Measurements from ENCODE around the gene PEAK1. TPM values are rescaled to one million over a fixed set of nuclear protein-coding genes. Genes with fewer than 3 reads are reported as not detected.

The PEAK1 gene, protein sequence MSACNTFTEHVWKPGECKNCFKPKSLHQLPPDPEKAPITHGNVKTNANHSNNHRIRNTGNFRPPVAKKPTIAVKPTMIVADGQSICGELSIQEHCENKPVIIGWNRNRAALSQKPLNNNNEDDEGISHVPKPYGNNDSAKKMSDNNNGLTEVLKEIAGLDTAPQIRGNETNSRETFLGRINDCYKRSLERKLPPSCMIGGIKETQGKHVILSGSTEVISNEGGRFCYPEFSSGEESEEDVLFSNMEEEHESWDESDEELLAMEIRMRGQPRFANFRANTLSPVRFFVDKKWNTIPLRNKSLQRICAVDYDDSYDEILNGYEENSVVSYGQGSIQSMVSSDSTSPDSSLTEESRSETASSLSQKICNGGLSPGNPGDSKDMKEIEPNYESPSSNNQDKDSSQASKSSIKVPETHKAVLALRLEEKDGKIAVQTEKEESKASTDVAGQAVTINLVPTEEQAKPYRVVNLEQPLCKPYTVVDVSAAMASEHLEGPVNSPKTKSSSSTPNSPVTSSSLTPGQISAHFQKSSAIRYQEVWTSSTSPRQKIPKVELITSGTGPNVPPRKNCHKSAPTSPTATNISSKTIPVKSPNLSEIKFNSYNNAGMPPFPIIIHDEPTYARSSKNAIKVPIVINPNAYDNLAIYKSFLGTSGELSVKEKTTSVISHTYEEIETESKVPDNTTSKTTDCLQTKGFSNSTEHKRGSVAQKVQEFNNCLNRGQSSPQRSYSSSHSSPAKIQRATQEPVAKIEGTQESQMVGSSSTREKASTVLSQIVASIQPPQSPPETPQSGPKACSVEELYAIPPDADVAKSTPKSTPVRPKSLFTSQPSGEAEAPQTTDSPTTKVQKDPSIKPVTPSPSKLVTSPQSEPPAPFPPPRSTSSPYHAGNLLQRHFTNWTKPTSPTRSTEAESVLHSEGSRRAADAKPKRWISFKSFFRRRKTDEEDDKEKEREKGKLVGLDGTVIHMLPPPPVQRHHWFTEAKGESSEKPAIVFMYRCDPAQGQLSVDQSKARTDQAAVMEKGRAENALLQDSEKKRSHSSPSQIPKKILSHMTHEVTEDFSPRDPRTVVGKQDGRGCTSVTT (N-terminal part only)
- 10 to 100 TPM; 25.4 to 38.4 TPM for total RNA-seq
- polyA plus RNA-seq (2013, experiment 1 of 2) = 15.0 TPM
- 16.6 TPM for polyA plus RNA-seq (2013, experiment 2 of 2)
- long read RNA-seq, experiment 1, partial matches to known transcripts = 0 of 5 reads
- long read RNA-seq, experiment 1, other reads (novel, unspliced or antisense) = 5 of 5 reads
- long read RNA-seq, experiment 2, partial matches to known transcripts = 0 of 12 reads
- long read RNA-seq, experiment 2, other reads (novel, unspliced or antisense) = 12 of 12 reads
- long read RNA-seq, experiment 3, full-length matches to known transcripts = 1 of 6 reads
- long read RNA-seq, experiment 3, partial matches to known transcripts = 1 of 6 reads
- long read RNA-seq, experiment 3, other reads (novel, unspliced or antisense) = 4 of 6 reads
- long read RNA-seq, experiment 4, partial matches to known transcripts = 3 of 4 reads
- long read RNA-seq, experiment 4, other reads (novel, unspliced or antisense) = 1 of 4 reads

GRCh38 chr15:77419836-77420609 lies at the start of gene PEAK1:
TSS of gene PEAK1 (minus strand) at chr15:77420104. CDS start at chr15:77181926, 238,178 bp downstream.
- Histone ChIP-seq H3K4me1 (ENCODE audit: control insufficient read depth, insufficient read depth, low read length) (no peaks in the 10 kb centered on the region), H3K27me3 (ENCODE audit: control insufficient read depth, insufficient read depth, low read length, poor library complexity, severe bottlenecking) (no peaks in the 10 kb centered on the region), H3K27ac (ENCODE audit: low read depth, low read length) (peak within 1 kb of the TSS; percentile 21), H3K9ac (ENCODE audit: extremely low read depth, low read length, poor library complexity, severe bottlenecking) (peak within 1 kb of the TSS; percentile 69), H3K4me3 (ENCODE audit: low read length) (peak within 1 kb of the TSS; percentile 88), H3K36me3 (ENCODE audit: control insufficient read depth, insufficient read depth, low read length) (no peaks in the 10 kb centered on the region), H3K9me3 (ENCODE audit: control insufficient read depth, low read length) (no peaks in the 10 kb centered on the region)
- Mint-ChIP-seq H3K36me3 (ENCODE audit: low read depth) (no peaks in the 10 kb centered on the region), H3K27me3 (ENCODE audit: insufficient read depth) (peaks cover 16% of the 10 kb centered on the region), H3K27ac (peak within 1 kb of the TSS; percentile 94), H3K4me3 (peak within 1 kb of the TSS; percentile 81), H3K4me1 (peaks cover 27% of the 10 kb centered on the region), H3K9me3 (no peaks in the 10 kb centered on the region)
- TF ChIP-seq CTCF (conservative IDR thresholded peaks at IDR 0.05) = no peak
- peak; percentile 100 for DNase-seq
- WGBS, 2 experiments (ENCODE audit: insufficient coverage in 1 of 2, insufficient read length in 1 of 2) = 0 to 1% methylated on average over 29 to 92 of the region's 92 CpGs

DNA sequence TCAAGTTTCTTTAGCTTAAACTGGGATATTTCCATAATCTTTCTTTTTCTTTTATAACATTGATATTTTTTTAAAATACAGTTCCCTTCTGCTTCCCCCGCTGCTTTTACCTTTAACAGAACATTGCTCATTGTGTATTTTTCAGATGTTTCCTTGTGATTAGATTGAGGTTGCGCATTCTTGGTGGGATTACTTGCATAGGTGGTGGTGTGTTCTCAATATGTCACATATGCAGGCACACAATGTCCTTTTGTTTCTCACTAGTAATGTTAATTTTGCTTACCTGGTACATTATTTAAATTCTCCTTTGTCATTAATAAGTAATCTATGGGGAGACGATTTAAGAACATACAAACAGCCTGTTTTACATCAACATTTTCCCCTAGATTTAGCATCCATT lies 49.0 kb upstream of the PEAK1 start:
- no peak overlapping the region for H3K4me3 Mint-ChIP-seq
- peaks cover 7% of the 10 kb centered on the region for H3K9me3 Mint-ChIP-seq
- H3K36me3 ChIP-seq (ENCODE audit: control insufficient read depth, insufficient read depth, low read length) = peaks cover 71% of the 10 kb centered on the region
- H3K27ac ChIP-seq (ENCODE audit: low read depth, low read length) = no peak overlapping the region
- no peaks in the 10 kb centered on the region for H3K4me1 ChIP-seq (ENCODE audit: control insufficient read depth, insufficient read depth, low read length)
- H3K9ac ChIP-seq (ENCODE audit: extremely low read depth, low read length, poor library complexity, severe bottlenecking) = no peak overlapping the region
- no peaks in the 10 kb centered on the region for H3K27me3 ChIP-seq (ENCODE audit: control insufficient read depth, insufficient read depth, low read length, poor library complexity, severe bottlenecking)
- peaks cover 9% of the 10 kb centered on the region for H3K4me1 Mint-ChIP-seq
- TF ChIP-seq CTCF (conservative IDR thresholded peaks at IDR 0.05) = no peak
- no peak for DNase-seq
- 67% methylated on average over 1 of the region's 3 CpGs; no CpG with 5 or more reads in 1 of the 2 experiments for WGBS, 2 experiments (ENCODE audit: insufficient coverage in 1 of 2, insufficient read length in 1 of 2)
- H3K27me3 Mint-ChIP-seq (ENCODE audit: insufficient read depth) = no peaks in the 10 kb centered on the region
- H3K36me3 Mint-ChIP-seq (ENCODE audit: low read depth) = peaks cover 57% of the 10 kb centered on the region
- H3K27ac Mint-ChIP-seq = peak overlapping the region; percentile 71
- H3K4me3 ChIP-seq (ENCODE audit: low read length) = peak overlapping the region; percentile 8
- H3K9me3 ChIP-seq (ENCODE audit: control insufficient read depth, low read length) = no peaks in the 10 kb centered on the region

Measured in endodermal cell (in vitro differentiated cells).